MM.1S (cell line): ENCODE measurements around the gene HOMER1.

Experiments used
- CTCF ChIP-seq: fragments of 300-600 bp; sonication (generic); IDR thresholded peaks from 2 replicates; pipeline ENCODE4 v1.5.1; 2016; ENCODE audit warnings: antibody characterized with exemption, low read length, mixed read lengths
- EZH2 ChIP-seq: fragments of 300-600 bp; sonication (generic); optimal IDR thresholded peaks from 2 replicates; pipeline ENCODE3; 2017; ENCODE audit warnings: low read depth, mild to moderate bottlenecking, antibody characterized with exemption, low read length, mixed read lengths

DNA sequence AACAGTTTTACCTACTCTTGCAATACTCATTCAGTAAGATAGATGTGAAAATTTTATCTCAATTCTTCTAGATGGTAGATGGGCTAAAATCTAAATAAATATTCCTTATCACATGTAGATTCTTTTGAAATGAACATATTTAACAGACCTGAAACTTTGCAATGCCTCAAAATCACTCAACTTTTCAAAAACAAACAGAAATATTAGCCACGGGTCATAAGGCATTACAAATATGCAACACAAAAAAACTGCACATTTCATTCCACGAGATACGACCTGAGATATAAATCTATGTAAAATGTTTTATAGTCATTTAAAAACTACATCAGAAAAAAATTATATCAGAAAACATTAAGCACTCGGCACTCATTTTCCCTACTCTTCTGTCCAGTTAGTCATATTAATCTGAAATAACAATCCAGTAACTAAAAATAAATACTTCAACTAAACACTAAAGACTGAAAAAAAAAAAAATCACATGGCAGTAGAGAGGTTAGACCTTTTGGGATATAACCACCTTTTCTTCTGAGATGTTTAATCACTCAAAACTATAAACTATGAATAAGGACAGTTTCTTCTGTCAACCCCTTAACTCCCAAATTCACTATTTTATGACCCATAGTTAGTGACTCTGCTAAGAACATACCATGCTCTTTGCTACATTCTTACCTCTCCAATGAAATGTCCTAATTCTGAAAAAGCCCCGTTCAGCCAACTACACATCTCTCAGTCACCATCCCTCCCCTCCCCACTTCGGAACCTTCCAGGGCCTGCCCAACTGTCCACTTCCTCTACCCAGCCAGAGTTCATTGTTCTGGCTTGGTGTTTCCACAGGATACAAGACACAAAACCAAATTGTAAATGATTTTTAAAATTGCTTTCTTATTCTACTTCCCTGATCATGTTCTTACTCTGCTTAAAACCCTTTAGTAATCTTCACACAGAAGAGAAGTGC lies 6.4 kb downstream of the HOMER1 start:
- TF ChIP-seq CTCF (no peak), EZH2 (no peak)
